K562 (cell line): ENCODE data around the gene NGRN.

Experiments used
- KLF1 ChIP-seq: fragments of 450-650 bp; IDR thresholded peaks from 2 replicates; pipeline ENCODE4 v1.6.1; 2016; ENCODE audit warnings: missing genetic modification characterization, missing compliant biosample characterization
- ZNF282 ChIP-seq: sonication (generic); formaldehyde crosslinking; IDR thresholded peaks from 2 replicates; pipeline ENCODE4 v1.8.1; 2023; ENCODE audit warnings: missing genetic modification reagents

GRCh38 chr15:90248789-90249202 is 16.7 kb upstream of the NGRN start:
- TF ChIP-seq ZNF282 (CRISPR knock-in tag) (no peak), KLF1 (tag) (no peak)
